BLaER1 treated with 17β-estradiol and CSF1 and Interleukin-3, amounts not matched to agents 10 nM and 100 nM (cell line): Measurements from ENCODE around the gene TMEM123.
"Not testable (repeated sequence)": the region's sequence is repeated elsewhere in the genome, so short reads cannot be mapped to it uniquely, and the experiment has no call there.

Source experiments
- H3K27ac ChIP-seq, 11 experiments: shearing (Covaris generic); formaldehyde crosslinking; 2 replicates each; pipeline ENCODE4 v1.8.1; 2022
- H3K27me3 ChIP-seq, 11 experiments: shearing (Covaris generic); formaldehyde crosslinking; 2 replicates each; pipeline ENCODE4 v1.8.1; 2022
- H3K36me3 ChIP-seq, 11 experiments: shearing (Covaris generic); formaldehyde crosslinking; 2 replicates each; pipeline ENCODE4 v1.8.1; 2022
- H3K4me1 ChIP-seq, 10 experiments: shearing (Covaris generic); formaldehyde crosslinking; 2 replicates each; pipeline ENCODE4 v1.8.1; 2022
- H3K4me2 ChIP-seq, 11 experiments: shearing (Covaris generic); formaldehyde crosslinking; 2 replicates each; pipeline ENCODE4 v1.8.1; 2022
- H3K4me3 ChIP-seq, 10 experiments: shearing (Covaris generic); formaldehyde crosslinking; 2 replicates each; pipeline ENCODE4 v1.8.1; 2022
- H3K9ac ChIP-seq, 11 experiments: shearing (Covaris generic); formaldehyde crosslinking; 2 replicates each; pipeline ENCODE4 v1.8.1; 2022
- H3K9me3 ChIP-seq, 11 experiments: shearing (Covaris generic); formaldehyde crosslinking; replicated peaks in 1 of 11; 2 replicates each; pipeline ENCODE4 v1.8.1; 2022
- H4K20me1 ChIP-seq, 11 experiments: shearing (Covaris generic); formaldehyde crosslinking; 2 replicates each; pipeline ENCODE4 v1.8.1; 2022
- Cebpa-rat ChIP-seq, 11 experiments: shearing (Covaris generic); IDR thresholded peaks; 2 replicates each; pipeline ENCODE4 v1.8.1; 2022

TMEM123 gene

GRCh38 chr11:102436976-102437375 is 15.6 kb downstream of the TMEM123 start:
- H3K9ac ChIP-seq, result no peak overlapping the region
- H3K4me2 ChIP-seq, result peak overlapping the region in 3 of 11 experiments; percentile 22 to 72 (median 72); a peak in 5 of 22 replicates
- peaks cover 49 to 89% (median 79%) of the 10 kb centered on the region in 11 experiments for H3K36me3 ChIP-seq
- H3K27me3 ChIP-seq, result no peaks in the 10 kb centered on the region
- peak overlapping the region in 1 of 11 experiments; percentile 34; a peak in 2 of 22 replicates for H3K27ac ChIP-seq
- peaks cover 0 to 49% (median 0%) of the 10 kb centered on the region in 10 experiments; a peak in 6 of 20 replicates for H3K4me1 ChIP-seq
- TF ChIP-seq Cebpa-rat (IDR thresholded peaks at IDR 0.05), result no peak
- no peak overlapping the region for H3K4me3 ChIP-seq
- H4K20me1 ChIP-seq, result peaks cover 0 to 48% (median 17%) of the 10 kb centered on the region in 11 experiments; a peak in 13 of 22 replicates
- peaks cover 30 to 81% (median 73%) of the 10 kb centered on the region in 11 experiments for H3K9me3 ChIP-seq

- Histone ChIP-seq H3K9me3 (peaks cover 34 to 82% (median 77%) of the 10 kb centered on the region in 11 experiments), H3K4me2 (peak overlapping the region in 3 of 11 experiments; percentile 22 to 72 (median 72); a peak in 6 of 22 replicates), H3K4me1 (peaks cover 1 to 52% (median 3%) of the 10 kb centered on the region in 10 experiments; a peak in 13 of 20 replicates), H3K27ac (peak overlapping the region in 1 of 11 experiments; percentile 34; a peak in 2 of 22 replicates), H3K9ac (no peak overlapping the region), H3K27me3 (no peaks in the 10 kb centered on the region), H3K4me3 (no peak overlapping the region), H4K20me1 (peaks cover 0 to 44% (median 18%) of the 10 kb centered on the region in 11 experiments; a peak in 13 of 22 replicates), H3K36me3 (peaks cover 53 to 93% (median 83%) of the 10 kb centered on the region in 11 experiments)
- TF ChIP-seq Cebpa-rat (IDR thresholded peaks at IDR 0.05), result no peak
Measured at GRCh38 chr11:102436561-102436960, 16.0 kb downstream of the TMEM123 start.

- peaks cover 56 to 95% (median 87%) of the 10 kb centered on the region in 11 experiments for H3K36me3 ChIP-seq
- peak overlapping the region in 1 of 11 experiments; percentile 72; a peak in 1 of 22 replicates for H3K4me2 ChIP-seq
- H3K4me1 ChIP-seq, result peaks cover 7 to 60% (median 12%) of the 10 kb centered on the region in 10 experiments
- no peak overlapping the region for H3K27ac ChIP-seq
- H4K20me1 ChIP-seq, result peaks cover 0 to 44% (median 22%) of the 10 kb centered on the region in 11 experiments; a peak in 16 of 22 replicates
- TF ChIP-seq Cebpa-rat (IDR thresholded peaks at IDR 0.05), result no peak
- H3K9me3 ChIP-seq, result peaks cover 35 to 83% (median 80%) of the 10 kb centered on the region in 11 experiments
- H3K4me3 ChIP-seq, result no peak overlapping the region
- H3K9ac ChIP-seq, result no peak overlapping the region
- no peaks in the 10 kb centered on the region for H3K27me3 ChIP-seq
Measured at GRCh38 chr11:102435688-102436087, 16.9 kb downstream of the TMEM123 start.

GRCh38 chr11:102433571-102433970 is 19.0 kb downstream of the TMEM123 start:
- H3K4me3 ChIP-seq, result 0 out of 20 replicates have a peak overlapping the region, but pooled peaks of 3 of the 10 experiments have one; percentile 10 to 34 (median 29)
- not testable (repeated sequence) for H3K9ac ChIP-seq, H3K27me3 ChIP-seq, H3K27ac ChIP-seq, H3K4me2 ChIP-seq
- H3K36me3 ChIP-seq, result peaks cover 51 to 95% (median 87%) of the 10 kb centered on the region in 11 experiments
- peaks cover 35 to 74% (median 72%) of the 10 kb centered on the region in 11 experiments for H3K9me3 ChIP-seq
- peaks cover 21 to 48% (median 36%) of the 10 kb centered on the region in 11 experiments; a peak in 20 of 22 replicates for H4K20me1 ChIP-seq
- H3K4me1 ChIP-seq, result peaks cover 22 to 78% (median 32%) of the 10 kb centered on the region in 10 experiments

- Histone ChIP-seq H3K4me3 (peak overlapping the region in 7 of 10 experiments; percentile 10 to 51 (median 29); a peak in 10 of 20 replicates), H3K4me1 (peaks cover 22 to 78% (median 32%) of the 10 kb centered on the region in 10 experiments), H3K9me3 (peaks cover 35 to 64% (median 61%) of the 10 kb centered on the region in 11 experiments), H3K36me3 (peaks cover 45 to 91% (median 79%) of the 10 kb centered on the region in 11 experiments), H4K20me1 (peaks cover 25 to 43% (median 39%) of the 10 kb centered on the region in 11 experiments; a peak in 20 of 22 replicates)
- H3K27ac ChIP-seq, H3K27me3 ChIP-seq, H3K9ac ChIP-seq, H3K4me2 ChIP-seq: not testable (repeated sequence)
Measured at GRCh38 chr11:102432560-102432959, 20.0 kb downstream of the TMEM123 start.

GRCh38 chr11:102431404-102431803 is 21.2 kb downstream of the TMEM123 start:
- Histone ChIP-seq H3K36me3 (peaks cover 45 to 88% (median 70%) of the 10 kb centered on the region in 11 experiments), H3K27ac (no peak overlapping the region), H3K27me3 (no peaks in the 10 kb centered on the region), H3K9me3 (peaks cover 35 to 52% (median 50%) of the 10 kb centered on the region in 11 experiments), H3K4me3 (no peak overlapping the region), H3K9ac (no peak overlapping the region), H4K20me1 (peaks cover 25 to 52% (median 39%) of the 10 kb centered on the region in 11 experiments; a peak in 20 of 22 replicates), H3K4me1 (peaks cover 22 to 78% (median 32%) of the 10 kb centered on the region in 10 experiments), H3K4me2 (peak overlapping the region in 8 of 11 experiments; percentile 7 to 86 (median 34); a peak in 10 of 22 replicates)
- no peak for TF ChIP-seq Cebpa-rat (IDR thresholded peaks at IDR 0.05)

- H3K9me3 ChIP-seq, result peaks cover 35 to 41% (median 39%) of the 10 kb centered on the region in 11 experiments
- H3K27me3 ChIP-seq, result no peaks in the 10 kb centered on the region
- H3K27ac ChIP-seq, result peak overlapping the region in 9 of 11 experiments; percentile 1 to 55 (median 20); a peak in 13 of 22 replicates
- peak overlapping the region; percentile 35 to 86 (median 56); a peak in 21 of 22 replicates for H3K4me2 ChIP-seq
- H3K4me3 ChIP-seq, result no peak overlapping the region
- H3K9ac ChIP-seq, result peak overlapping the region in 5 of 11 experiments; percentile 0 to 48 (median 5); a peak in 1 of 22 replicates
- H4K20me1 ChIP-seq, result peaks cover 35 to 63% (median 49%) of the 10 kb centered on the region in 11 experiments; a peak in 20 of 22 replicates
- H3K4me1 ChIP-seq, result peaks cover 25 to 79% (median 32%) of the 10 kb centered on the region in 10 experiments
- peaks cover 43 to 88% (median 64%) of the 10 kb centered on the region in 11 experiments for H3K36me3 ChIP-seq
- no peak for TF ChIP-seq Cebpa-rat (IDR thresholded peaks at IDR 0.05)
Measured at GRCh38 chr11:102430158-102430836, 22.3 kb downstream of the TMEM123 start.

- peaks cover 32 to 35% (median 33%) of the 10 kb centered on the region in 11 experiments for H3K9me3 ChIP-seq
- peaks cover 26 to 80% (median 37%) of the 10 kb centered on the region in 10 experiments for H3K4me1 ChIP-seq
- peaks cover 41 to 69% (median 55%) of the 10 kb centered on the region in 11 experiments; a peak in 20 of 22 replicates for H4K20me1 ChIP-seq
- peak overlapping the region in 3 of 11 experiments; percentile 5 to 48 (median 20); a peak in 3 of 22 replicates for H3K9ac ChIP-seq
- H3K36me3 ChIP-seq, result peaks cover 43 to 88% (median 64%) of the 10 kb centered on the region in 11 experiments
- no peak for TF ChIP-seq Cebpa-rat (IDR thresholded peaks at IDR 0.05)
- H3K27ac ChIP-seq, result peak overlapping the region in 8 of 11 experiments; percentile 1 to 55 (median 17); a peak in 11 of 22 replicates
- peak overlapping the region; percentile 35 to 86 (median 56); a peak in 20 of 22 replicates for H3K4me2 ChIP-seq
- H3K4me3 ChIP-seq, result no peak overlapping the region
- H3K27me3 ChIP-seq, result no peaks in the 10 kb centered on the region
Measured at GRCh38 chr11:102429691-102430090, 22.9 kb downstream of the TMEM123 start.
